GM12891 (cell line): ENCODE measurements around the gene LGALS9C.
"Not testable (repeated sequence)": the region's sequence is repeated elsewhere in the genome, so short reads cannot be mapped to it uniquely, and the experiment has no call there.

ENCODE experiments used
- PAX5 ChIP-seq: IDR thresholded peaks from 2 replicates; pipeline ENCODE4 v1.6.1; 2011; ENCODE audit warnings: low read length, moderate library complexity, mild to moderate bottlenecking; ENCODE audit not compliant: insufficient read depth, severe bottlenecking
- POLR2AphosphoS5 ChIP-seq: IDR thresholded peaks from 2 replicates; pipeline ENCODE4 v1.6.1; 2011; ENCODE audit warnings: low read depth, low read length, control low read depth
- POU2F2 ChIP-seq: IDR thresholded peaks from 2 replicates; pipeline ENCODE4 v1.6.1; 2011; ENCODE audit warnings: low read depth, mild to moderate bottlenecking, control low read depth, low read length, moderate library complexity
- TAF1 ChIP-seq: IDR thresholded peaks from 2 replicates; pipeline ENCODE4 v1.6.1; 2011; ENCODE audit warnings: low read depth, low read length, control low read depth

GRCh38 chr17:18527354-18527753 lies 50.8 kb downstream of the LGALS9C start:
- not testable (repeated sequence) for TF ChIP-seq PAX5, POU2F2, TAF1, POLR2AphosphoS5
